Mesenchymal stem cell (in vitro differentiated cells and primary cell): ENCODE results near the gene FBXO34.

ENCODE experiments used
- DNase-seq: peaks from one replicate; pipeline ENCODE4 v3.0.0-alpha.2; 2013
- H2AFZ ChIP-seq: one replicate; pipeline ENCODE4 v1.6.1; 2013; ENCODE audit warnings: low read depth, mild to moderate bottlenecking, control low read depth, inconsistent platforms, low read length, moderate library complexity
- H2AK5ac ChIP-seq: 2 replicates; pipeline ENCODE4 v1.6.1; 2013; ENCODE audit warnings: low read length, moderate library complexity, mild to moderate bottlenecking, inconsistent platforms; ENCODE audit not compliant: severe bottlenecking
- H2BK120ac ChIP-seq: one replicate; pipeline ENCODE4 v1.6.1; 2013; ENCODE audit warnings: low read depth, mild to moderate bottlenecking, inconsistent platforms, low read length, moderate library complexity
- H2BK12ac ChIP-seq, 2 experiments: one replicate each; pipeline ENCODE4 v1.6.1; 2013; ENCODE audit warnings: inconsistent platforms in 2 of 2, low read length in 2 of 2, mild to moderate bottlenecking in 2 of 2, moderate library complexity in 2 of 2, control low read depth in 1 of 2
- H2BK15ac ChIP-seq: one replicate; pipeline ENCODE4 v1.6.1; 2013; ENCODE audit warnings: mild to moderate bottlenecking, low read depth, inconsistent platforms; ENCODE audit not compliant: poor library complexity, severe bottlenecking
- H2BK5ac ChIP-seq: 2 replicates; pipeline ENCODE4 v1.6.1; 2013; ENCODE audit warnings: low read depth, mild to moderate bottlenecking, low read length, control low read depth, inconsistent platforms; ENCODE audit not compliant: poor library complexity, severe bottlenecking
- H3K14ac ChIP-seq, 2 experiments: one replicate each; pipeline ENCODE4 v1.6.1; 2013; ENCODE audit warnings: inconsistent platforms in 2 of 2, low read length in 2 of 2, control low read depth in 1 of 2, mild to moderate bottlenecking in 1 of 2, moderate library complexity in 1 of 2
- H3K18ac ChIP-seq, 2 experiments: one replicate each; pipeline ENCODE4 v1.6.1; 2013; ENCODE audit warnings: inconsistent platforms in 2 of 2, low read length in 2 of 2, control low read depth in 1 of 2, low read depth in 1 of 2, mild to moderate bottlenecking in 1 of 2
- H3K23ac ChIP-seq, 2 experiments: one replicate each; pipeline ENCODE4 v1.6.1; 2013; ENCODE audit warnings: inconsistent platforms in 2 of 2, low read length in 2 of 2, mild to moderate bottlenecking in 2 of 2, moderate library complexity in 2 of 2, control low read depth in 1 of 2
- H3K27ac ChIP-seq: 2 replicates; pipeline ENCODE4 v1.5.1; 2013; ENCODE audit warnings: mild to moderate bottlenecking, moderate library complexity, low read length, control low read depth, inconsistent platforms; ENCODE audit not compliant: poor library complexity, severe bottlenecking
- H3K27me3 ChIP-seq, 2 experiments: 2 replicates each; pipeline versions ENCODE4 v1.6.1 to v1.7.0; 2013; ENCODE audit warnings: low read length in 2 of 2, mild to moderate bottlenecking in 2 of 2, moderate library complexity in 2 of 2, control low read depth in 1 of 2, inconsistent platforms in 1 of 2; ENCODE audit not compliant: control insufficient read depth in 1 of 2, insufficient read depth in 1 of 2
- H3K36me3 ChIP-seq, 2 experiments: 2 replicates each; pipeline versions ENCODE4 v1.6.1 to v1.7.0; 2013; ENCODE audit warnings: low read length in 2 of 2, control low read depth in 1 of 2, inconsistent platforms in 1 of 2, low read depth in 1 of 2, mild to moderate bottlenecking in 1 of 2; ENCODE audit not compliant: insufficient read depth in 2 of 2, control insufficient read depth in 1 of 2
- H3K4ac ChIP-seq, 2 experiments: one replicate each; pipeline ENCODE4 v1.6.1; 2013; ENCODE audit warnings: inconsistent platforms in 2 of 2, low read length in 2 of 2, mild to moderate bottlenecking in 2 of 2, moderate library complexity in 2 of 2, control low read depth in 1 of 2, low read depth in 1 of 2
- H3K4me1 ChIP-seq: 2 replicates; pipeline ENCODE4 v1.6.1; 2013; ENCODE audit warnings: low read depth, low read length, control low read depth; ENCODE audit not compliant: control insufficient read depth, insufficient read depth
- H3K4me2 ChIP-seq: 2 replicates; pipeline ENCODE4 v1.6.1; 2013; ENCODE audit warnings: low read length, mild to moderate bottlenecking, inconsistent platforms; ENCODE audit not compliant: poor library complexity, severe bottlenecking
- H3K4me3 ChIP-seq, 2 experiments: 2 replicates each; pipeline versions ENCODE4 v1.5.1 to v1.7.0; 2013; ENCODE audit warnings: low read length in 2 of 2, mild to moderate bottlenecking in 2 of 2, control low read depth in 1 of 2, low read depth in 1 of 2; ENCODE audit not compliant: insufficient read depth in 1 of 2
- H3K79me1 ChIP-seq: replicated peaks from 2 replicates; pipeline ENCODE4 v1.6.1; 2013; ENCODE audit warnings: mild to moderate bottlenecking, control low read depth, low read length, inconsistent platforms; ENCODE audit not compliant: poor library complexity, severe bottlenecking
- H3K9ac ChIP-seq: 2 replicates; pipeline ENCODE4 v1.7.0; 2013; ENCODE audit warnings: mild to moderate bottlenecking, low read length, moderate library complexity
- H3K9me3 ChIP-seq: 2 replicates; pipeline ENCODE4 v1.7.0; 2013; ENCODE audit warnings: mild to moderate bottlenecking, low read length; ENCODE audit not compliant: control insufficient read depth
- H4K8ac ChIP-seq: one replicate; pipeline ENCODE4 v1.6.1; 2013; ENCODE audit warnings: inconsistent platforms, mild to moderate bottlenecking, low read length, moderate library complexity
- H4K91ac ChIP-seq: one replicate; pipeline ENCODE4 v1.6.1; 2013; ENCODE audit warnings: mild to moderate bottlenecking, low read length, inconsistent platforms
- WGBS: methylation state at CpG from one replicate; pipeline ENCODE4 v1.1.7; 2013; ENCODE audit warnings: mixed read lengths; 5-methylcytosine and 5-hydroxymethylcytosine counted together

Gene FBXO34

DNA sequence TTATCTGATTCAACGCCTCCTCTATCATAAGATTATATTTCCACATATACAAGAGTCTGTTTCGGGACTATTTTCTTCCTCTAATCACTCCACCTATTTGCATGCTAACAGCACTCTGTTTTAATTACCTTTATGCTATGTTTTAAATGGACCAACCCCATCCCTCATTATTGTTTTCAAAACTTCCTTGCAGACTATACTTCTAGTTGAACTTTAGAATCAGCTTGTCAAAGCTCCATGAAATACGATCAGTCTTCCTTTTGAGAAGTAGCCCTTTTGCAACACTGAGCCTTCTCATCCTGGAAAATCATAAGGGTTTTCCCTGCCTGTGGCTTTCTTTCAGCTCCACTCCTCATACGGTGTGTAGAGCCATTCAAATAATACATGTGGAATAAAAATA is 103.5 kb downstream of the FBXO34 start:
- Histone ChIP-seq H3K14ac (no peak overlapping the region), H2AFZ (no peak overlapping the region), H3K4me2 (no peak overlapping the region), H3K4me3 (no peak overlapping the region), H2AK5ac (no peak overlapping the region), H2BK12ac (no peak overlapping the region), H3K9me3 (no peaks in the 10 kb centered on the region), H3K18ac (no peak overlapping the region), H3K4ac (no peak overlapping the region), H3K27me3 (no peaks in the 10 kb centered on the region), H3K23ac (no peak overlapping the region), H3K4me1 (no peaks in the 10 kb centered on the region), H3K27ac (no peak overlapping the region), H2BK5ac (no peak overlapping the region), H2BK120ac (no peak overlapping the region), H3K36me3 (peaks cover 23 to 71% of the 10 kb centered on the region in 2 experiments), H4K8ac (no peak overlapping the region), H2BK15ac (no peak overlapping the region), H3K79me1 (peaks cover 4% of the 10 kb centered on the region), H4K91ac (no peak overlapping the region), H3K9ac (no peak overlapping the region)
- WGBS, result 94% methylated on average over 3 of the region's 4 CpGs
- DNase-seq, result no peak

DNA sequence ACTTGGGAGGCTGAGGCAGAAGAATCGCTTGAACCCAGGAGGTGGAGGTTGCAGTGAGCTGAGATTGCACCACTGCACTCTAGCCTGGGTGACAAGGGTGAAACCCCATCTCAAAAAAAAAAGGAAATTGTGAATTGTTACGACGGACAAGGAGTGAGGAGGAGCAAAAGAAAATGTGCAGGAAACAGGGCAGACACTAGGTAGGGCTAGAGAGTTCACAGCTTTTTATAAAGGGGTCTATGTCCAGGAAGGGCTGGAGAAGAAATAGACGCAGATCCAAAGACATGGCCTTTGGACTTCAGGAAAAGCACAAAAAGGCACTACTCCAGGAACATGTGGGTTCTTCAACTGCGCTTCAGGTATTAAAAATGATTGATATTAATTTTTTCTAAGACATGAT is 106.0 kb downstream of the FBXO34 start:
- Histone ChIP-seq H3K79me1 (peaks cover 4% of the 10 kb centered on the region), H3K36me3 (peaks cover 23 to 81% of the 10 kb centered on the region in 2 experiments), H2AK5ac (no peak overlapping the region), H3K4me2 (no peak overlapping the region), H4K91ac (no peak overlapping the region), H2BK5ac (no peak overlapping the region), H3K23ac (no peak overlapping the region), H3K27ac (no peak overlapping the region), H3K27me3 (no peaks in the 10 kb centered on the region), H2BK12ac (no peak overlapping the region), H3K18ac (no peak overlapping the region), H3K4me1 (peaks cover 2% of the 10 kb centered on the region), H3K9me3 (no peaks in the 10 kb centered on the region), H3K14ac (no peak overlapping the region), H2AFZ (no peak overlapping the region), H4K8ac (no peak overlapping the region), H3K4me3 (no peak overlapping the region), H2BK120ac (no peak overlapping the region), H3K9ac (no peak overlapping the region), H2BK15ac (no peak overlapping the region), H3K4ac (no peak overlapping the region)
- WGBS, result 98% methylated on average over 4 of the region's 5 CpGs
- DNase-seq, result no peak

DNA sequence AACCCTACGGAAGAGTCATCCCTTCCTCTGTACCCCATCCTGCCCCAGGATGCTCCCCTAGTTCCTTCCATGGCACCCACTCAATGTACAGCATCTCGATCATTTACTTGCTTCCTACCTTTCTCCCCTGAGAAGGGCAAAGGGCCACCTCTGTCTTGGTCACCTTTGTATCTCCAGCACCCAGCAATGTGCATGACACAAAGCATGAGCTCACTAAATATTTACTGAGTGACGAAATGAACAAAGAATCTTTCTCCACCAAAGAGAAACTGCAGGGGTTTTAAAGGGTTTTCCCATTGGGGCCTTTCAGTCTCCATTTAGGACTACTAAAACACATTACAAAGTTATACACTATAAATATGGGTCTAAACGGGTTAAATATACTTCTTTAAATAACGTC is 109.8 kb downstream of the FBXO34 start:
- Histone ChIP-seq H3K4me2 (no peak overlapping the region), H2AFZ (no peak overlapping the region), H3K27me3 (no peaks in the 10 kb centered on the region), H2BK120ac (no peak overlapping the region), H3K4me3 (no peak overlapping the region), H3K27ac (no peak overlapping the region), H2AK5ac (no peak overlapping the region), H3K79me1 (peaks cover 4% of the 10 kb centered on the region), H3K4me1 (peaks cover 8% of the 10 kb centered on the region), H2BK5ac (no peak overlapping the region), H3K18ac (no peak overlapping the region), H3K23ac (no peak overlapping the region), H3K4ac (no peak overlapping the region), H3K36me3 (peaks cover 19 to 89% of the 10 kb centered on the region in 2 experiments), H2BK12ac (no peak overlapping the region), H3K9ac (no peak overlapping the region), H3K9me3 (no peaks in the 10 kb centered on the region), H3K14ac (no peak overlapping the region), H4K8ac (no peak overlapping the region), H2BK15ac (no peak overlapping the region), H4K91ac (no peak overlapping the region)
- WGBS, result 94% methylated on average over 3 of the region's 5 CpGs
- DNase-seq, result no peak

DNA sequence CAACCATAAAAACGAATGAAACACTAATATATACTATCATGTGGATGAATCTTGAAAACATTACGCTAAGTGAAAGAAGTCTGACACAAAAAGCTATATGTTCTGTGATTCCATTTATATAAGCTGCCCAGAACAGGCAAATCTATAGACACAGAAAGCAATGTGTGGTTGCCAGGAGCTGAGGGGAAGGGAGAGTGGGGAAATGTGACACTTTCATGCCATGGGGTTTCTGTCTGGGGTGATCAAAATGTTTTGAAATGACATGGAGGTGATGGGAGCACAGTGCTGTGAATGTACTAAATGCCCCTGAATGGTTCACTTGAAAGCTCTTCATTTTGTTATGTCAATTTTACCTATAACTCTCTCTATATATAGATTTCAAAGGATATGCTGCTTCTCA is 110.3 kb downstream of the FBXO34 start:
- Histone ChIP-seq H2BK12ac (no peak overlapping the region), H3K4me1 (peaks cover 8% of the 10 kb centered on the region), H3K4me3 (no peak overlapping the region), H2BK120ac (no peak overlapping the region), H2BK15ac (no peak overlapping the region), H3K9me3 (no peaks in the 10 kb centered on the region), H3K79me1 (peaks cover 7% of the 10 kb centered on the region), H2AK5ac (no peak overlapping the region), H3K23ac (no peak overlapping the region), H4K91ac (no peak overlapping the region), H3K27me3 (no peaks in the 10 kb centered on the region), H3K14ac (no peak overlapping the region), H3K4ac (no peak overlapping the region), H3K36me3 (peaks cover 19 to 89% of the 10 kb centered on the region in 2 experiments), H3K9ac (no peak overlapping the region), H4K8ac (no peak overlapping the region), H3K18ac (no peak overlapping the region), H3K4me2 (no peak overlapping the region), H3K27ac (no peak overlapping the region), H2AFZ (no peak overlapping the region), H2BK5ac (no peak overlapping the region)
- WGBS, result no CpG with 5 or more reads among the region's 2 CpGs
- DNase-seq, result no peak
